Dendritic cell treated with granulocyte-macrophage colony-stimulating factor and Interleukin-4, amounts not matched to agents 40 ng/mL and 50 ng/mL, for 4 days (primary cell): ENCODE measurements around the gene ZNF609.
"Not testable (repeated sequence)": the region's sequence is repeated elsewhere in the genome, so short reads cannot be mapped to it uniquely, and the experiment has no call there.

Experiments used
- H3K27ac Mint-ChIP-seq: one replicate; pipeline ENCODE4 v1.8.0; 2022; ENCODE audit warnings: mild to moderate bottlenecking, mixed read lengths
- H3K27me3 Mint-ChIP-seq: one replicate; pipeline ENCODE4 v1.8.0; 2022; ENCODE audit warnings: mild to moderate bottlenecking, mixed read lengths
- H3K36me3 Mint-ChIP-seq: one replicate; pipeline ENCODE4 v1.8.0; 2022; ENCODE audit warnings: low read depth, mixed read lengths
- H3K4me1 Mint-ChIP-seq: one replicate; pipeline ENCODE4 v1.8.0; 2022; ENCODE audit warnings: low read depth, mixed read lengths
- H3K4me3 Mint-ChIP-seq: one replicate; pipeline ENCODE4 v1.8.0; 2022; ENCODE audit warnings: mild to moderate bottlenecking, moderate library complexity, mixed read lengths
- H3K9me3 Mint-ChIP-seq: one replicate; pipeline ENCODE4 v1.8.0; 2022; ENCODE audit warnings: mixed read lengths
- intact Hi-C: fragments of 100-400 bp; cut with micrococcal nuclease; formaldehyde crosslinking; loops from one replicate; pipeline ENCODE4 v1.15.0; 2022

The ZNF609 gene

GRCh38 chr15:64630396-64631107 lies 170.2 kb downstream of the ZNF609 start:
- Mint-ChIP-seq H3K9me3 (no peaks in the 10 kb centered on the region), H3K36me3 (peaks cover 49% of the 10 kb centered on the region), H3K4me3 (no peak overlapping the region), H3K27me3 (no peaks in the 10 kb centered on the region), H3K27ac (peak overlapping the region; percentile 63), H3K4me1 (peaks cover 39% of the 10 kb centered on the region)
- intact Hi-C loops, result no loop called here

GRCh38 chr15:64632639-64633038 lies 172.3 kb downstream of the ZNF609 start:
- H3K27me3 Mint-ChIP-seq, H3K9me3 Mint-ChIP-seq, H3K4me3 Mint-ChIP-seq, H3K27ac Mint-ChIP-seq, intact Hi-C loops: not testable (repeated sequence)
- Mint-ChIP-seq H3K4me1 (peaks cover 54% of the 10 kb centered on the region), H3K36me3 (peaks cover 52% of the 10 kb centered on the region)

- Mint-ChIP-seq H3K4me1 (peaks cover 54% of the 10 kb centered on the region), H3K9me3 (peaks cover 8% of the 10 kb centered on the region), H3K27me3 (no peaks in the 10 kb centered on the region), H3K27ac (no peak overlapping the region), H3K4me3 (no peak overlapping the region), H3K36me3 (peaks cover 50% of the 10 kb centered on the region)
- intact Hi-C loops, result no loop called here
These were observed 173.0 kb downstream of the ZNF609 start for GRCh38 chr15:64633332-64633731.

GRCh38 chr15:64634027-64634426 lies 173.6 kb downstream of the ZNF609 start:
- no peaks in the 10 kb centered on the region for H3K27me3 Mint-ChIP-seq
- H3K27ac Mint-ChIP-seq, result no peak overlapping the region
- peaks cover 43% of the 10 kb centered on the region for H3K36me3 Mint-ChIP-seq
- intact Hi-C loops, result no loop called here
- H3K4me1 Mint-ChIP-seq, result peaks cover 51% of the 10 kb centered on the region
- no peak overlapping the region for H3K4me3 Mint-ChIP-seq
- H3K9me3 Mint-ChIP-seq, result peaks cover 8% of the 10 kb centered on the region

- peaks cover 57% of the 10 kb centered on the region for H3K4me1 Mint-ChIP-seq
- H3K27ac Mint-ChIP-seq, result no peak overlapping the region
- no peaks in the 10 kb centered on the region for H3K27me3 Mint-ChIP-seq
- no peak overlapping the region for H3K4me3 Mint-ChIP-seq
- H3K9me3 Mint-ChIP-seq, result peaks cover 8% of the 10 kb centered on the region
- peaks cover 40% of the 10 kb centered on the region for H3K36me3 Mint-ChIP-seq
- intact Hi-C loops, result no loop called here
These were observed 174.5 kb downstream of the ZNF609 start for GRCh38 chr15:64634576-64635498.

- Mint-ChIP-seq H3K27ac (peak overlapping the region; percentile 20), H3K4me1 (peaks cover 60% of the 10 kb centered on the region), H3K36me3 (peaks cover 32% of the 10 kb centered on the region), H3K9me3 (peaks cover 8% of the 10 kb centered on the region), H3K4me3 (no peak overlapping the region), H3K27me3 (no peaks in the 10 kb centered on the region)
- intact Hi-C loops, result no loop called here
These were observed 175.4 kb downstream of the ZNF609 start for GRCh38 chr15:64635499-64636495.

- peaks cover 32% of the 10 kb centered on the region for H3K36me3 Mint-ChIP-seq
- H3K4me3 Mint-ChIP-seq, result no peak overlapping the region
- H3K4me1 Mint-ChIP-seq, result peaks cover 61% of the 10 kb centered on the region
- H3K27ac Mint-ChIP-seq, result peak overlapping the region; percentile 20
- peaks cover 8% of the 10 kb centered on the region for H3K9me3 Mint-ChIP-seq
- intact Hi-C loops, result no loop called here
- H3K27me3 Mint-ChIP-seq, result no peaks in the 10 kb centered on the region
These were observed 176.2 kb downstream of the ZNF609 start for GRCh38 chr15:64636556-64636955.

- peaks cover 62% of the 10 kb centered on the region for H3K4me1 Mint-ChIP-seq
- no peak overlapping the region for H3K27ac Mint-ChIP-seq
- no peak overlapping the region for H3K4me3 Mint-ChIP-seq
- peaks cover 8% of the 10 kb centered on the region for H3K9me3 Mint-ChIP-seq
- intact Hi-C loops, result no loop called here
- H3K27me3 Mint-ChIP-seq, result no peaks in the 10 kb centered on the region
- H3K36me3 Mint-ChIP-seq, result peaks cover 31% of the 10 kb centered on the region
These were observed 177.0 kb downstream of the ZNF609 start for GRCh38 chr15:64637412-64637811.

GRCh38 chr15:64639744-64640143 lies 179.4 kb downstream of the ZNF609 start:
- H3K27me3 Mint-ChIP-seq, H3K9me3 Mint-ChIP-seq, intact Hi-C loops: not testable (repeated sequence)
- H3K4me1 Mint-ChIP-seq, result peaks cover 55% of the 10 kb centered on the region
- peak overlapping the region; percentile 90 for H3K27ac Mint-ChIP-seq
- H3K4me3 Mint-ChIP-seq, result peak overlapping the region; percentile 45
- peaks cover 30% of the 10 kb centered on the region for H3K36me3 Mint-ChIP-seq

- H3K36me3 Mint-ChIP-seq, result peaks cover 35% of the 10 kb centered on the region
- H3K4me1 Mint-ChIP-seq, result peaks cover 50% of the 10 kb centered on the region
- H3K4me3 Mint-ChIP-seq, result peak overlapping the region; percentile 45
- intact Hi-C loops, result no loop called here
- no peaks in the 10 kb centered on the region for H3K27me3 Mint-ChIP-seq
- peak overlapping the region; percentile 90 for H3K27ac Mint-ChIP-seq
- peaks cover 8% of the 10 kb centered on the region for H3K9me3 Mint-ChIP-seq
These were observed 179.9 kb downstream of the ZNF609 start for GRCh38 chr15:64640146-64640871.

GRCh38 chr15:64642875-64643274 lies 182.5 kb downstream of the ZNF609 start:
- H3K9me3 Mint-ChIP-seq, result no peaks in the 10 kb centered on the region
- H3K4me1 Mint-ChIP-seq, result peaks cover 32% of the 10 kb centered on the region
- no peaks in the 10 kb centered on the region for H3K27me3 Mint-ChIP-seq
- H3K36me3 Mint-ChIP-seq, result peaks cover 21% of the 10 kb centered on the region
- H3K4me3 Mint-ChIP-seq, result no peak overlapping the region
- H3K27ac Mint-ChIP-seq, result no peak overlapping the region
- intact Hi-C loops, result no loop called here

GRCh38 chr15:64643685-64644084 lies 183.3 kb downstream of the ZNF609 start:
- no peak overlapping the region for H3K4me3 Mint-ChIP-seq
- H3K9me3 Mint-ChIP-seq, result no peaks in the 10 kb centered on the region
- H3K27ac Mint-ChIP-seq, result no peak overlapping the region
- H3K4me1 Mint-ChIP-seq, result peaks cover 32% of the 10 kb centered on the region
- H3K27me3 Mint-ChIP-seq, result no peaks in the 10 kb centered on the region
- peaks cover 21% of the 10 kb centered on the region for H3K36me3 Mint-ChIP-seq
- intact Hi-C loops, result no loop called here

- H3K27ac Mint-ChIP-seq, intact Hi-C loops, H3K27me3 Mint-ChIP-seq, H3K9me3 Mint-ChIP-seq, H3K4me3 Mint-ChIP-seq: not testable (repeated sequence)
- H3K36me3 Mint-ChIP-seq, result peaks cover 21% of the 10 kb centered on the region
- H3K4me1 Mint-ChIP-seq, result peaks cover 24% of the 10 kb centered on the region
These were observed 184.4 kb downstream of the ZNF609 start for GRCh38 chr15:64644811-64645210.
